ENCODE results near the gene SSBP1. TPM values are rescaled to one million over a fixed set of nuclear protein-coding genes. Genes with fewer than 3 reads are reported as not detected.

The SSBP1 gene
- total and polyA plus RNA-seq, 4 donors: 68.0 to 147 (median 80.1) TPM

DNA sequence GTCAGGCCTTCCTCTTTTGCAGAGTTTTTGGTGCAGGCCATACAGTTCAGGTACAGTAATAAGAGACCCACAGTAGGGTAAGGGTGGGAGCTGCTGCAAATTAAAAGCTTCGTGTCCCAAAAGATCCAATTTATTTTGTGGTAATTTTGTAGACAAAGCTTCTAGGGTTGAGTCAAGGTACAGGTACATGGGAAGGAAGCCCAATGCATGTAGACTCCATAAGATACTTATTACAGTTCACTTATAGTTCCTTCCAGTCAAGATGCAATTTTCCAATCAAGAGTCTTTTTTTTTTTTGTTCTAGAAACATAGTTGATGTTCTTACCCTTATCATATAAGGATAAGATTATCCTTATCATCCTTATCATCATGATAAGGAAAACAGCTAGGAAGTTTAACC, 38.2 kb downstream of the SSBP1 start, which contains the start of gene TAS2R4 (continued):
- TF ChIP-seq EGR1 (IDR thresholded peaks at IDR 0.05; ENCODE audit: low read depth in 2 of 2) (no peak), RAD21 (IDR thresholded peaks at IDR 0.05) (no peak), GABPA (IDR thresholded peaks at IDR 0.05 in 1 of 2, conservative IDR thresholded peaks at IDR 0.05 in 1 of 2) (no peak)
- TF ChIP-seq, protein P1, sequence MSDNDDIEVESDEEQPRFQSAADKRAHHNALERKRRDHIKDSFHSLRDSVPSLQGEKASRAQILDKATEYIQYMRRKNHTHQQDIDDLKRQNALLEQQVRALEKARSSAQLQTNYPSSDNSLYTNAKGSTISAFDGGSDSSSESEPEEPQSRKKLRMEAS (IDR thresholded peaks at IDR 0.05): no peak

DNA sequence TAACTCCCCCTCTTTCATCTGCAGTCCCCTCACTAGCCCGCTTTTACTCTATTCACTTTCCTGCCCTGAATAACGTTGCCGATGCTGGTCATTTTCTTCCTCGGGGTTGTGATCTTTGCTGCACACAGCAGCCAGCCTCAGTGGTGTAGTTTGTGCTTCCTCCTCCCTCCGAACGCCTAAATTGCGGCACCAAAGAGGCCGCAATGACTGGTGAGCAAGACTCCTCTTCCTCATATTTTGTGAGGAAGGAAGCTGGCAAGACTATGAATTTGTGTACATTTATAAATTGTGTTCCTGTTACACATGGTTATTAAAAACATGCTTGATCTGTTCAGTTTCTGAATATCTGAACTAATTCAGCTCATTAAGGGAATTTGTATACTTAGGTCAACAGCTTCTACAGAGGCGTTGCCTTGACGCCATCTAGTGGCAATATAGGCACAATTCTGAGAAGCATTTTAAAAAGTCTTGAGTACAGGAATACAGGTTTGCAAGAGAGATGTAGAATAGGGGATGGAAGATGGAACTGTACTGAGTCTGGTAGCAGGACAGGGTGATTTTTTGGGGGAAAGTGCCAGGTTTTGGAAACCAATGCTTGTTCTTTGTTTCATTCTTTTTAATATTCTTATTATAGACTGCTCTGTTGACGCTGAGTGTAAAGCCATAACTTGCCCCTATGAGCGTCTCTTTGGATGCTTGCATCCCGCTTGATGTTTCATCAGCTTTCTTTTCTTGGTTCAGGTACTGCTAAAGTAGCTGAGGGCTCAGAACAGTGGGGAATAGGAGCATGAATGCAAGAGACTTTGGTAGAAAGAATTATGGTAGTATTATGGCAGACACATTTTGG, 47.8 kb downstream of the SSBP1 start:
- WGBS: 77% methylated on average over 13 of the region's 13 CpGs
- Histone ChIP-seq H3K4me3 (ENCODE audit: low read depth in 1 of 3, low read length in 3 of 3) (no peak overlapping the region), H3K9ac (ENCODE audit: low read depth in 1 of 2, low read length in 2 of 2) (no peak overlapping the region), H3K27me3 (ENCODE audit: control insufficient read depth in 4 of 4, insufficient read depth in 4 of 4, low read length in 3 of 4) (no peaks in the 10 kb centered on the region), H3K9me3 (ENCODE audit: control insufficient read depth in 4 of 4, low read length in 3 of 4) (no peaks in the 10 kb centered on the region), H3K36me3 (ENCODE audit: control insufficient read depth in 4 of 4, insufficient read depth in 3 of 4, low read depth in 1 of 4, low read length in 3 of 4) (no peaks in the 10 kb centered on the region), H3K27ac (ENCODE audit: low read depth in 1 of 2, low read length in 2 of 2) (no peak overlapping the region), H3K4me1 (ENCODE audit: control insufficient read depth in 4 of 4, insufficient read depth in 4 of 4, low read length in 3 of 4) (no peaks in the 10 kb centered on the region)
- no peak for TF ChIP-seq SP1 (IDR thresholded peaks at IDR 0.05)
- no peak for TF ChIP-seq JUND (IDR thresholded peaks at IDR 0.05)
- no peak for TF ChIP-seq FOXA1 (IDR thresholded peaks at IDR 0.05)
- no peak for TF ChIP-seq GABPA (IDR thresholded peaks at IDR 0.05 in 1 of 2, conservative IDR thresholded peaks at IDR 0.05 in 1 of 2)
- TF ChIP-seq HNF4G (IDR thresholded peaks at IDR 0.05): no peak
- no peak for TF ChIP-seq NR2F2 (IDR thresholded peaks at IDR 0.05)
- TF ChIP-seq, protein P2, sequence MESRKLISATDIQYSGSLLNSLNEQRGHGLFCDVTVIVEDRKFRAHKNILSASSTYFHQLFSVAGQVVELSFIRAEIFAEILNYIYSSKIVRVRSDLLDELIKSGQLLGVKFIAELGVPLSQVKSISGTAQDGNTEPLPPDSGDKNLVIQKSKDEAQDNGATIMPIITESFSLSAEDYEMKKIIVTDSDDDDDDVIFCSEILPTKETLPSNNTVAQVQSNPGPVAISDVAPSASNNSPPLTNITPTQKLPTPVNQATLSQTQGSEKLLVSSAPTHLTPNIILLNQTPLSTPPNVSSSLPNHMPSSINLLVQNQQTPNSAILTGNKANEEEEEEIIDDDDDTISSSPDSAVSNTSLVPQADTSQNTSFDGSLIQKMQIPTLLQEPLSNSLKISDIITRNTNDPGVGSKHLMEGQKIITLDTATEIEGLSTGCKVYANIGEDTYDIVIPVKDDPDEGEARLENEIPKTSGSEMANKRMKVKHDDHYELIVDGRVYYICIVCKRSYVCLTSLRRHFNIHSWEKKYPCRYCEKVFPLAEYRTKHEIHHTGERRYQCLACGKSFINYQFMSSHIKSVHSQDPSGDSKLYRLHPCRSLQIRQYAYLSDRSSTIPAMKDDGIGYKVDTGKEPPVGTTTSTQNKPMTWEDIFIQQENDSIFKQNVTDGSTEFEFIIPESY (IDR thresholded peaks at IDR 0.05): no peak
- TF ChIP-seq HNF4A (conservative IDR thresholded peaks at IDR 0.05): no peak
- TF ChIP-seq FOXA2 (IDR thresholded peaks at IDR 0.05): peak; percentile 44
- TF ChIP-seq TAF1 (conservative IDR thresholded peaks at IDR 0.05): no peak
- no peak for TF ChIP-seq YY1 (IDR thresholded peaks at IDR 0.05)
- TF ChIP-seq RAD21 (IDR thresholded peaks at IDR 0.05): peak; percentile 81 to 85
- no peak for TF ChIP-seq EGR1 (IDR thresholded peaks at IDR 0.05; ENCODE audit: low read depth in 2 of 2)
- TF ChIP-seq RXRA (IDR thresholded peaks at IDR 0.05): no peak
- TF ChIP-seq, protein P3, sequence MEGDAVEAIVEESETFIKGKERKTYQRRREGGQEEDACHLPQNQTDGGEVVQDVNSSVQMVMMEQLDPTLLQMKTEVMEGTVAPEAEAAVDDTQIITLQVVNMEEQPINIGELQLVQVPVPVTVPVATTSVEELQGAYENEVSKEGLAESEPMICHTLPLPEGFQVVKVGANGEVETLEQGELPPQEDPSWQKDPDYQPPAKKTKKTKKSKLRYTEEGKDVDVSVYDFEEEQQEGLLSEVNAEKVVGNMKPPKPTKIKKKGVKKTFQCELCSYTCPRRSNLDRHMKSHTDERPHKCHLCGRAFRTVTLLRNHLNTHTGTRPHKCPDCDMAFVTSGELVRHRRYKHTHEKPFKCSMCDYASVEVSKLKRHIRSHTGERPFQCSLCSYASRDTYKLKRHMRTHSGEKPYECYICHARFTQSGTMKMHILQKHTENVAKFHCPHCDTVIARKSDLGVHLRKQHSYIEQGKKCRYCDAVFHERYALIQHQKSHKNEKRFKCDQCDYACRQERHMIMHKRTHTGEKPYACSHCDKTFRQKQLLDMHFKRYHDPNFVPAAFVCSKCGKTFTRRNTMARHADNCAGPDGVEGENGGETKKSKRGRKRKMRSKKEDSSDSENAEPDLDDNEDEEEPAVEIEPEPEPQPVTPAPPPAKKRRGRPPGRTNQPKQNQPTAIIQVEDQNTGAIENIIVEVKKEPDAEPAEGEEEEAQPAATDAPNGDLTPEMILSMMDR (IDR thresholded peaks at IDR 0.05; ENCODE audit: low read depth, low read length, missing input control): peak; percentile 62
- no peak for DNase-seq (ENCODE audit: low spot score)

DNA sequence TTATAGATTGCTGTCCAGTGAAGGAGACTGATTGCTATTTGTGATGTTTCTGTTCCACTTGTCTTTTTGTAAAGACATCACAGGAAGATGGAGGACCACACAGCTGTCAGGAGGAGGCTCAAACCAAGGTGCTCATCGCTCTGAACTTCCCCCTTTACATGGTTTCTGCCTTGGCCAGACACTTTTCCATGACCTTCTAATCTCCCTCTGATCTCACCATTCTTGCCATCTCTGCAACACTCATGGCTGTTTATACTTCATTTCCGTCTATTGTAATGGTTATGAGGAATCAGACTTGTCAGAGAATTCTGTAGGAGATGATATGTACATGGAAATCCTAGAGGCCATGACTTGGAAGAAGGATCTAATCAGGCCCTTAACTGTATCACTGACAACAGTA, 50.1 kb downstream of the SSBP1 start:
- no peaks in the 10 kb centered on the region for H3K9me3 ChIP-seq (ENCODE audit: control insufficient read depth in 4 of 4, low read length in 3 of 4)
- H3K36me3 ChIP-seq (ENCODE audit: control insufficient read depth in 4 of 4, insufficient read depth in 3 of 4, low read depth in 1 of 4, low read length in 3 of 4): no peaks in the 10 kb centered on the region
- no peaks in the 10 kb centered on the region for H3K27me3 ChIP-seq (ENCODE audit: control insufficient read depth in 4 of 4, insufficient read depth in 4 of 4, low read length in 3 of 4)
- no peak overlapping the region for H3K27ac ChIP-seq (ENCODE audit: low read depth in 1 of 2, low read length in 2 of 2)
- H3K9ac ChIP-seq (ENCODE audit: low read depth in 1 of 2, low read length in 2 of 2): no peak overlapping the region
- no peaks in the 10 kb centered on the region for H3K4me1 ChIP-seq (ENCODE audit: control insufficient read depth in 4 of 4, insufficient read depth in 4 of 4, low read length in 3 of 4)
- no peak for DNase-seq (ENCODE audit: low spot score)
- 82% methylated on average over 2 of the region's 2 CpGs for WGBS
- H3K4me3 ChIP-seq (ENCODE audit: low read depth in 1 of 3, low read length in 3 of 3): no peak overlapping the region
- TF ChIP-seq, protein P4, sequence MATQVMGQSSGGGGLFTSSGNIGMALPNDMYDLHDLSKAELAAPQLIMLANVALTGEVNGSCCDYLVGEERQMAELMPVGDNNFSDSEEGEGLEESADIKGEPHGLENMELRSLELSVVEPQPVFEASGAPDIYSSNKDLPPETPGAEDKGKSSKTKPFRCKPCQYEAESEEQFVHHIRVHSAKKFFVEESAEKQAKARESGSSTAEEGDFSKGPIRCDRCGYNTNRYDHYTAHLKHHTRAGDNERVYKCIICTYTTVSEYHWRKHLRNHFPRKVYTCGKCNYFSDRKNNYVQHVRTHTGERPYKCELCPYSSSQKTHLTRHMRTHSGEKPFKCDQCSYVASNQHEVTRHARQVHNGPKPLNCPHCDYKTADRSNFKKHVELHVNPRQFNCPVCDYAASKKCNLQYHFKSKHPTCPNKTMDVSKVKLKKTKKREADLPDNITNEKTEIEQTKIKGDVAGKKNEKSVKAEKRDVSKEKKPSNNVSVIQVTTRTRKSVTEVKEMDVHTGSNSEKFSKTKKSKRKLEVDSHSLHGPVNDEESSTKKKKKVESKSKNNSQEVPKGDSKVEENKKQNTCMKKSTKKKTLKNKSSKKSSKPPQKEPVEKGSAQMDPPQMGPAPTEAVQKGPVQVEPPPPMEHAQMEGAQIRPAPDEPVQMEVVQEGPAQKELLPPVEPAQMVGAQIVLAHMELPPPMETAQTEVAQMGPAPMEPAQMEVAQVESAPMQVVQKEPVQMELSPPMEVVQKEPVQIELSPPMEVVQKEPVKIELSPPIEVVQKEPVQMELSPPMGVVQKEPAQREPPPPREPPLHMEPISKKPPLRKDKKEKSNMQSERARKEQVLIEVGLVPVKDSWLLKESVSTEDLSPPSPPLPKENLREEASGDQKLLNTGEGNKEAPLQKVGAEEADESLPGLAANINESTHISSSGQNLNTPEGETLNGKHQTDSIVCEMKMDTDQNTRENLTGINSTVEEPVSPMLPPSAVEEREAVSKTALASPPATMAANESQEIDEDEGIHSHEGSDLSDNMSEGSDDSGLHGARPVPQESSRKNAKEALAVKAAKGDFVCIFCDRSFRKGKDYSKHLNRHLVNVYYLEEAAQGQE (IDR thresholded peaks at IDR 0.05): no peak
- TF ChIP-seq EGR1 (IDR thresholded peaks at IDR 0.05; ENCODE audit: low read depth in 2 of 2) (no peak), RXRA (IDR thresholded peaks at IDR 0.05) (no peak), HNF4G (IDR thresholded peaks at IDR 0.05) (no peak), HNF4A (conservative IDR thresholded peaks at IDR 0.05) (no peak), FOXA1 (IDR thresholded peaks at IDR 0.05) (no peak), JUND (IDR thresholded peaks at IDR 0.05) (no peak), SP1 (IDR thresholded peaks at IDR 0.05) (no peak)
- TF ChIP-seq, protein P3 (IDR thresholded peaks at IDR 0.05; ENCODE audit: low read depth, low read length, missing input control): no peak
- TF ChIP-seq, protein P1 (IDR thresholded peaks at IDR 0.05): no peak

Data from liver (tissue), 9 donors.